K562 (cell line): ENCODE measurements around the gene GFOD1. TPM values are rescaled to one million over a fixed set of nuclear protein-coding genes. Genes with fewer than 3 reads are reported as not detected.

Experiments used
- ARID1B ChIP-seq: fragments of 450-650 bp; IDR thresholded peaks from 2 replicates; pipeline ENCODE4 v1.6.1; 2016; ENCODE audit warnings: antibody characterized with exemption, mild to moderate bottlenecking, inconsistent platforms
- BRF1 ChIP-seq: IDR thresholded peaks from 3 replicates; pipeline ENCODE4 v1.6.1; 2011; ENCODE audit warnings: borderline replicate concordance, mild to moderate bottlenecking; ENCODE audit not compliant: insufficient read length; ENCODE audit errors: extremely low read depth
- CTBP1 ChIP-seq: fragments of 450-650 bp; IDR thresholded peaks from 2 replicates; pipeline ENCODE4 v1.6.1; 2016; ENCODE audit warnings: borderline replicate concordance
- ID3 ChIP-seq, 2 experiments: fragments of 250-450 bp in 1 of 2; fragments of 450-650 bp in 1 of 2; sonication (Bioruptor Pico) in 1 of 2; IDR thresholded peaks; 2 replicates each; pipeline versions ENCODE4 v1.6.1 to v1.8.0; 2016 to 2021; ENCODE audit warnings: mild to moderate bottlenecking in 2 of 2, moderate library complexity in 2 of 2, missing compliant biosample characterization in 1 of 2, missing genetic modification characterization in 1 of 2
- IRF1 ChIP-seq: sonication (generic); formaldehyde crosslinking; IDR thresholded peaks from 2 replicates; pipeline ENCODE4 v1.8.0; 2022; ENCODE audit warnings: missing genetic modification reagents, mild to moderate bottlenecking, borderline replicate concordance
- MEIS2 ChIP-seq: fragments of 450-650 bp; IDR thresholded peaks from 2 replicates; pipeline ENCODE4 v1.6.1; 2014; ENCODE audit warnings: mild to moderate bottlenecking; ENCODE audit not compliant: partially characterized antibody
- NCOA1 ChIP-seq: fragments of 450-650 bp; IDR thresholded peaks from 2 replicates; pipeline ENCODE4 v1.6.1; 2016; ENCODE audit warnings: low read depth
- POLR3A ChIP-seq: IDR thresholded peaks from 2 replicates; pipeline ENCODE4 v1.6.1; 2011; ENCODE audit warnings: borderline replicate concordance, mild to moderate bottlenecking, moderate library complexity; ENCODE audit not compliant: insufficient read length, insufficient read depth; ENCODE audit errors: extremely low read depth
- PTBP1 ChIP-seq: fragments of 200-400 bp; formaldehyde crosslinking; IDR thresholded peaks from 2 replicates; pipeline ENCODE4 v1.6.1; 2017; ENCODE audit warnings: low read depth, low read length
- STAT5B ChIP-seq: fragments of 250-450 bp; sonication (Bioruptor Pico); IDR thresholded peaks from 2 replicates; pipeline ENCODE4 v1.8.0; 2021; ENCODE audit warnings: mild to moderate bottlenecking, inconsistent platforms
- TRIM28 ChIP-seq: fragments of 450-650 bp; IDR thresholded peaks from 2 replicates; pipeline ENCODE4 v1.6.1; 2017
- WHSC1 ChIP-seq: IDR thresholded peaks from one replicate; pipeline ENCODE4 v1.6.1; 2012; ENCODE audit warnings: low read length, control low read depth, inconsistent platforms
- ZBTB7A ChIP-seq: IDR thresholded peaks from 2 replicates; pipeline ENCODE4 v1.6.1; 2011; ENCODE audit warnings: low read depth, mild to moderate bottlenecking, low read length, moderate library complexity, borderline replicate concordance; ENCODE audit not compliant: control insufficient read depth
- ZFP1 ChIP-seq: fragments of 450-650 bp; formaldehyde crosslinking; IDR thresholded peaks from 2 replicates; pipeline ENCODE4 v1.4.0; 2020; ENCODE audit warnings: mild to moderate bottlenecking, mixed read lengths
- ZNF224 ChIP-seq: sonication (generic); formaldehyde crosslinking; IDR thresholded peaks from 2 replicates; pipeline ENCODE4 v1.8.0; 2022; ENCODE audit warnings: mild to moderate bottlenecking, missing genetic modification reagents
- ZNF277 ChIP-seq: fragments of 250-450 bp; sonication (Bioruptor Pico); IDR thresholded peaks from 2 replicates; pipeline ENCODE4 v1.8.0; 2022; ENCODE audit warnings: inconsistent platforms, mild to moderate bottlenecking, moderate library complexity, borderline replicate concordance
- ZNF280B ChIP-seq: fragments of 250-450 bp; sonication (Bioruptor Pico); IDR thresholded peaks from 2 replicates; pipeline ENCODE4 v1.5.1; 2021; ENCODE audit warnings: mild to moderate bottlenecking
- ZNF324 ChIP-seq: fragments of 250-450 bp; sonication (Bioruptor Pico); IDR thresholded peaks from 2 replicates; pipeline ENCODE4 v1.4.0; 2020; ENCODE audit warnings: mild to moderate bottlenecking
- ZNF354B ChIP-seq: fragments of 250-450 bp; sonication (Bioruptor Pico); IDR thresholded peaks from 2 replicates; pipeline ENCODE4 v1.4.0; 2020
- ZNF785 ChIP-seq: fragments of 250-450 bp; sonication (Bioruptor Pico); IDR thresholded peaks from 2 replicates; pipeline ENCODE4 v1.4.0; 2020; ENCODE audit warnings: mild to moderate bottlenecking
- polyA plus RNA-seq, 8 experiments: library from polyadenylated mRNA; depleted of rRNA in 4 of 8; stranded (reverse) in 5 of 8; unstranded in 3 of 8; fragments of >200 nt; fragmentation: Nextera tagmentation in 2 of 8; fragmentation: Illumina TruSeq in 1 of 8; extraction: Ambion mirVana in 2 of 8; extraction: Trizol in 1 of 8; gene quantifications; 2 replicates each; pipeline versions ENCODE4 v1.2.1 to v1.2.3, GENCODE V29; 2011 to 2014; ENCODE audit warnings: inconsistent platforms in 1 of 8, missing spikeins in 1 of 8
- total RNA-seq, 7 experiments: library from RNA; depleted of rRNA in 6 of 7; stranded (reverse); fragments of >200 nt in 6 of 7; fragmentation: Illumina TruSeq in 2 of 7; extraction: Trizol in 2 of 7; gene quantifications; 2 replicates each; pipeline versions ENCODE4 v1.2.1 to v1.2.3, GENCODE V29; 2011 to 2021; ENCODE audit warnings: low replicate concordance in 1 of 7
- TF ChIP-seq, protein P1 (sequence below): fragments of 450-650 bp; IDR thresholded peaks from 2 replicates; pipeline ENCODE4 v1.6.1; 2016
- TF ChIP-seq, protein P2 (sequence below): IDR thresholded peaks from 2 replicates; pipeline ENCODE4 v1.6.1; 2011; ENCODE audit not compliant: insufficient read length; ENCODE audit errors: extremely low read depth

GFOD1 gene
- total and polyA plus RNA-seq, 9 of the 15 experiments (the other 6 are each of a cell fraction or from before 2014, with no cell fraction given), result 3.8 to 12.0 (median 8.2) TPM

GRCh38 chr6:13360671-13361540 lies 126.5 kb downstream of the GFOD1 start (continued):
- TF ChIP-seq IRF1 (CRISPR knock-in tag) (no peak), ARID1B (peak; percentile 88), POLR3A (no peak), ZNF354B (CRISPR knock-in tag) (no peak), ZNF785 (CRISPR knock-in tag) (no peak), ZNF324 (CRISPR knock-in tag) (no peak), ZNF277 (no peak), ZFP1 (no peak), MEIS2 (peak; percentile 63), CTBP1 (peak; percentile 66; the same call in 1 of the 2 replicates), NCOA1 (peak; percentile 52; the same call in 1 of the 2 replicates), STAT5B (no peak), BRF1 (no peak), WHSC1 (no peak), PTBP1 (no peak), ZBTB7A (no peak), ID3 (CRISPR knock-in tag; IDR thresholded peaks at IDR 0.05) (no peak), ID3 (tag; IDR thresholded peaks at IDR 0.05) (peak; percentile 71), TRIM28 (no peak), ZNF224 (CRISPR knock-in tag) (no peak), ZNF280B (CRISPR knock-in tag) (no peak)
- TF ChIP-seq, protein P1, sequence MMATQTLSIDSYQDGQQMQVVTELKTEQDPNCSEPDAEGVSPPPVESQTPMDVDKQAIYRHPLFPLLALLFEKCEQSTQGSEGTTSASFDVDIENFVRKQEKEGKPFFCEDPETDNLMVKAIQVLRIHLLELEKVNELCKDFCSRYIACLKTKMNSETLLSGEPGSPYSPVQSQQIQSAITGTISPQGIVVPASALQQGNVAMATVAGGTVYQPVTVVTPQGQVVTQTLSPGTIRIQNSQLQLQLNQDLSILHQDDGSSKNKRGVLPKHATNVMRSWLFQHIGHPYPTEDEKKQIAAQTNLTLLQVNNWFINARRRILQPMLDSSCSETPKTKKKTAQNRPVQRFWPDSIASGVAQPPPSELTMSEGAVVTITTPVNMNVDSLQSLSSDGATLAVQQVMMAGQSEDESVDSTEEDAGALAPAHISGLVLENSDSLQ, result no peak
- TF ChIP-seq, protein P2, sequence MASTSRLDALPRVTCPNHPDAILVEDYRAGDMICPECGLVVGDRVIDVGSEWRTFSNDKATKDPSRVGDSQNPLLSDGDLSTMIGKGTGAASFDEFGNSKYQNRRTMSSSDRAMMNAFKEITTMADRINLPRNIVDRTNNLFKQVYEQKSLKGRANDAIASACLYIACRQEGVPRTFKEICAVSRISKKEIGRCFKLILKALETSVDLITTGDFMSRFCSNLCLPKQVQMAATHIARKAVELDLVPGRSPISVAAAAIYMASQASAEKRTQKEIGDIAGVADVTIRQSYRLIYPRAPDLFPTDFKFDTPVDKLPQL, result no peak
